ENCODE measurements around the gene CCT4.

GRCh38 chr2:61924895-61925663 lies 36.6 kb upstream of the CCT4 start:
- TF ChIP-seq EZH2 (IDR thresholded peaks at IDR 0.05; ENCODE audit: low read length) (no peak), CTCF (optimal IDR thresholded peaks at IDR 0.05 in 1 of 3, IDR thresholded peaks at IDR 0.05 in 1 of 3, conservative IDR thresholded peaks at IDR 0.05 in 1 of 3; ENCODE audit: extremely low read depth in 1 of 3, insufficient read depth in 2 of 3, low read length in 3 of 3) (no peak)

Data from keratinocyte (primary cell).